HCT116 (cell line): ENCODE results near the gene NDUFAB1. TPM values are rescaled to one million over a fixed set of nuclear protein-coding genes. Genes with fewer than 3 reads are reported as not detected.

ENCODE experiments used
- ATAC-seq: fragments of 200-7000 bp; cut with Tn5 transposase; 2 replicates; pipeline ENCODE4 v1.9.1; 2020; ENCODE audit warnings: mild to moderate bottlenecking, moderate library complexity
- BruUV-seq: library from RNA; stranded (reverse); fragments of 400-500 nt; replicated peaks from 2 replicates; lab custom pipeline; 2021; lab: Mats Ljungman, UMichigan
- CTCF ChIA-PET: fragments of 300-600 bp; sonication (Branson Sonifier 250); formaldehyde crosslinking; loops from one replicate; lab custom pipeline; 2021; ENCODE audit warnings: antibody characterized with exemption; lab: Charles Lee
- POLR2A ChIA-PET: fragments of 300-600, 350-600 bp; sonication (Branson Sonifier 250); formaldehyde crosslinking; loops from one replicate; lab custom pipeline; 2021; ENCODE audit warnings: antibody characterized with exemption; lab: Charles Lee
- RAD21 ChIA-PET, 2 experiments: fragments of 300-600 bp; sonication (Branson Sonifier 250); formaldehyde crosslinking; loops; one replicate each; lab custom pipeline; 2023; ENCODE audit warnings: low total read pairs in 2 of 2; ENCODE audit not compliant: uncharacterized antibody in 2 of 2, unreplicated experiment in 2 of 2, low non-redundant PET in 1 of 2; lab: Charles Lee
- DNase-seq: peaks from one replicate; pipeline ENCODE4 v3.0.0-alpha.2; 2010; ENCODE audit warnings: low read depth, low spot score
- H2AFZ ChIP-seq: fragments of 200-600 bp; shearing (Covaris generic), sonication (generic); 2 replicates; pipeline ENCODE4 v1.6.1; 2017; ENCODE audit warnings: low read depth, mixed run types, mixed read lengths, antibody characterized with exemption, low read length; ENCODE audit not compliant: poor library complexity, severe bottlenecking
- H3K27ac ChIP-seq: 2 replicates; pipeline ENCODE4 v1.5.1; 2012; ENCODE audit warnings: low read depth, low read length
- H3K27me3 ChIP-seq: fragments of 200-600 bp; sonication (generic); 2 replicates; pipeline ENCODE4 v1.6.1; 2016; ENCODE audit warnings: mixed run types, low read length, mixed read lengths; ENCODE audit not compliant: insufficient read depth
- H3K36me3 ChIP-seq, 2 experiments: fragments of 200-500 bp in 1 of 2; fragments of 200-600 bp in 1 of 2; sonication (Bioruptor generic) in 1 of 2; sonication (generic) in 1 of 2; 2 replicates each; pipeline versions ENCODE4 v1.5.1 to v1.6.1; 2014 to 2016; ENCODE audit warnings: low read length in 2 of 2, inconsistent platforms in 1 of 2, mixed read lengths in 1 of 2, mixed run types in 1 of 2; ENCODE audit not compliant: insufficient read depth in 2 of 2, control insufficient read depth in 1 of 2
- H3K4me1 ChIP-seq, 2 experiments: fragments of 200-600 bp in 1 of 2; sonication (generic) in 1 of 2; 2 replicates each; pipeline versions ENCODE4 v1.5.1 to v1.6.1; 2012 to 2017; ENCODE audit warnings: low read length in 2 of 2, inconsistent platforms in 1 of 2, mild to moderate bottlenecking in 1 of 2, mixed read lengths in 1 of 2, mixed run types in 1 of 2, moderate library complexity in 1 of 2; ENCODE audit not compliant: insufficient read depth in 2 of 2, control insufficient read depth in 1 of 2
- H3K4me2 ChIP-seq: fragments of 200-600 bp; sonication (generic); 2 replicates; pipeline ENCODE4 v1.6.1; 2017; ENCODE audit warnings: mixed run types, low read length, mixed read lengths
- H3K4me3 ChIP-seq, 2 experiments: fragments of 200-600 bp in 1 of 2; sonication (generic) in 1 of 2; replicated peaks in 1 of 2; 2 replicates each; pipeline ENCODE4 v1.5.1; 2011 to 2016; ENCODE audit warnings: low read length in 2 of 2, control low read depth in 1 of 2, low read depth in 1 of 2, mild to moderate bottlenecking in 1 of 2, mixed read lengths in 1 of 2, mixed run types in 1 of 2
- H3K79me2 ChIP-seq: fragments of 200-600 bp; sonication (generic); 2 replicates; pipeline ENCODE4 v1.6.1; 2017; ENCODE audit warnings: mild to moderate bottlenecking, mixed run types, low read length, moderate library complexity, mixed read lengths; ENCODE audit not compliant: insufficient read depth
- H3K9ac ChIP-seq: fragments of 200-600 bp; sonication (generic); 2 replicates; pipeline ENCODE4 v1.6.1; 2016; ENCODE audit warnings: low read length, mixed read lengths
- H3K9me2 ChIP-seq: fragments of 200-600 bp; sonication (generic), shearing (Covaris generic); 2 replicates; pipeline ENCODE4 v1.6.1; 2017; ENCODE audit warnings: mixed run types, mild to moderate bottlenecking, moderate library complexity; ENCODE audit not compliant: insufficient read depth
- H3K9me3 ChIP-seq, 2 experiments: fragments of 200-500 bp in 1 of 2; fragments of 200-600 bp in 1 of 2; sonication (Bioruptor generic) in 1 of 2; sonication (generic) in 1 of 2; 2 replicates each; pipeline ENCODE4 v1.6.1; 2014 to 2017; ENCODE audit warnings: low read length in 2 of 2, mixed read lengths in 2 of 2, inconsistent platforms in 1 of 2, low read depth in 1 of 2, mild to moderate bottlenecking in 1 of 2, mixed run types in 1 of 2, moderate library complexity in 1 of 2; ENCODE audit not compliant: control insufficient read depth in 1 of 2, insufficient read depth in 1 of 2
- H4K20me1 ChIP-seq: fragments of 200-600 bp; sonication (generic), shearing (Covaris generic); 2 replicates; pipeline ENCODE4 v1.6.1; 2017; ENCODE audit warnings: mixed run types, mild to moderate bottlenecking, moderate library complexity; ENCODE audit not compliant: insufficient read depth
- CBX3 ChIP-seq: IDR thresholded peaks from 2 replicates; pipeline ENCODE4 v1.6.1; 2012; ENCODE audit warnings: low read depth
- CEBPB ChIP-seq: IDR thresholded peaks from 2 replicates; pipeline ENCODE4 v1.6.1; 2012; ENCODE audit warnings: low read depth
- EGR1 ChIP-seq: IDR thresholded peaks from 2 replicates; pipeline ENCODE4 v1.6.1; 2012; ENCODE audit warnings: low read depth
- ELF1 ChIP-seq: IDR thresholded peaks from 2 replicates; pipeline ENCODE4 v1.6.1; 2012; ENCODE audit warnings: low read depth, borderline replicate concordance
- EZH2 ChIP-seq: fragments of 200-600 bp; sonication (generic); IDR thresholded peaks from 2 replicates; pipeline ENCODE4 v1.6.1; 2017; ENCODE audit warnings: antibody characterized with exemption, mixed run types
- EZH2phosphoT487 ChIP-seq: fragments of 200-600 bp; IDR thresholded peaks from 2 replicates; pipeline ENCODE4 v1.6.1; 2018; ENCODE audit warnings: antibody characterized with exemption, borderline replicate concordance
- POLR2A ChIP-seq: IDR thresholded peaks from 2 replicates; pipeline ENCODE4 v1.7.0; 2011; ENCODE audit warnings: borderline replicate concordance; ENCODE audit not compliant: insufficient read depth, insufficient read length; ENCODE audit errors: extremely low read depth
- POLR2AphosphoS5 ChIP-seq: IDR thresholded peaks from 2 replicates; pipeline ENCODE4 v1.6.1; 2011; ENCODE audit warnings: mild to moderate bottlenecking, low read depth, low read length, moderate library complexity
- RAD21 ChIP-seq: IDR thresholded peaks from 2 replicates; pipeline ENCODE4 v1.6.1; 2012; ENCODE audit warnings: low read depth, mild to moderate bottlenecking
- SIN3A ChIP-seq: IDR thresholded peaks from 2 replicates; pipeline ENCODE4 v1.6.1; 2012; ENCODE audit warnings: low read depth
- SP1 ChIP-seq: IDR thresholded peaks from 2 replicates; pipeline ENCODE4 v1.6.1; 2012; ENCODE audit warnings: low read depth
- TCF7L2 ChIP-seq: IDR thresholded peaks from 2 replicates; pipeline ENCODE4 v1.7.0; 2011; ENCODE audit warnings: borderline replicate concordance, inconsistent platforms; ENCODE audit not compliant: insufficient read depth, insufficient read length; ENCODE audit errors: extremely low read depth
- YY1 ChIP-seq: IDR thresholded peaks from 2 replicates; pipeline ENCODE4 v1.6.1; 2011; ENCODE audit warnings: low read length, low read depth, moderate library complexity, mild to moderate bottlenecking; ENCODE audit not compliant: insufficient replicate concordance; ENCODE audit errors: extremely low read depth
- ZFX ChIP-seq: fragments of 450-650 bp; IDR thresholded peaks from 2 replicates; pipeline ENCODE4 v1.6.1; 2017
- intact Hi-C: fragments of 100-400 bp; cut with micrococcal nuclease; formaldehyde crosslinking; loops from 2 replicates; pipeline ENCODE4 v1.10.0; 2022
- total RNA-seq: library from RNA; stranded (reverse); gene quantifications from one replicate; pipeline ENCODE4 v1.2.1, GENCODE V29; 2021; ENCODE audit not compliant: unreplicated experiment

The NDUFAB1 gene
- total RNA-seq, 1 experiment from 2014 or later = 169 TPM

- Histone ChIP-seq H3K27me3 (no peaks in the 10 kb centered on the region), H3K4me2 (no peak overlapping the region), H3K4me1 (no peaks in the 10 kb centered on the region), H3K4me3 (no peak overlapping the region), H3K36me3 (peaks cover 24% of the 10 kb centered on the region in 2 experiments; a peak in 3 of 4 replicates), H3K9me2 (no peaks in the 10 kb centered on the region), H3K9me3 (no peaks in the 10 kb centered on the region), H3K79me2 (peaks cover 12% of the 10 kb centered on the region), H3K27ac (no peak overlapping the region), H3K9ac (no peak overlapping the region), H4K20me1 (no peaks in the 10 kb centered on the region), H2AFZ (no peak overlapping the region)
- intact Hi-C loops = no loop called here
- no peak for DNase-seq
- RAD21 ChIA-PET = no interaction called here
- CTCF ChIA-PET = no interaction called here
- TF ChIP-seq RAD21 (no peak), SIN3A (no peak), CBX3 (no peak), EZH2phosphoT487 (no peak), YY1 (no peak), POLR2AphosphoS5 (no peak), EZH2 (no peak), ELF1 (no peak), SP1 (no peak), CEBPB (no peak), TCF7L2 (no peak)
- ATAC-seq = no peak
- POLR2A ChIA-PET = no interaction called here
- BruUV-seq = no TSS peak
These were observed 33.4 kb upstream of the NDUFAB1 start for GRCh38 chr16:23629516-23629915.

DNA sequence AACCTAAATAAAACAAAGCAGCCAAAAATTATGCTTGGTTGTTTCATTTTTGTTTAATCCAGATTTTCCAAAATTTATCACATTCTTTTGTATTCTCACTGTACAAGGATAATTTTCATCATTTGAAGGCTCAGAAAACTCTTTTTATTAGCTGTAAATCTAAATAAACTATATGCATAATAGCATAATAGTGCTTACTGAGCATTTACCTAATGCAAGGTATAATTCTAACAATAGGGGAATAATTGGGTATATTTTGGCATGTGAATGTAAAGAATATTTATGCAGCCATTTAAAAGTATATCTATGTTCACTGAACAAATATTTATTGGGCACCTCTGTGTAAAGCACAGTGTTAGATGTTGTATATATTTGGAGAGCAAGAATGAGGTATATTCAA lies 28.0 kb upstream of the NDUFAB1 start:
- Histone ChIP-seq H2AFZ (no peak overlapping the region), H3K27ac (no peak overlapping the region), H3K4me1 (no peaks in the 10 kb centered on the region), H3K4me2 (no peak overlapping the region), H3K36me3 (peaks cover 21 to 30% of the 10 kb centered on the region in 2 experiments), H3K27me3 (no peaks in the 10 kb centered on the region), H3K9me2 (no peaks in the 10 kb centered on the region), H4K20me1 (no peaks in the 10 kb centered on the region), H3K9ac (no peak overlapping the region), H3K79me2 (peaks cover 4% of the 10 kb centered on the region; the same call in 1 of the 2 replicates), H3K9me3 (no peaks in the 10 kb centered on the region), H3K4me3 (no peak overlapping the region)
- ChIA-PET POLR2A (no interaction called here), CTCF (no interaction called here), RAD21 (no interaction called here)
- intact Hi-C loops = no loop called here
- TF ChIP-seq ZFX = no peak
- no peak for TF ChIP-seq CEBPB
- TF ChIP-seq EGR1 = no peak
- TF ChIP-seq POLR2A = no peak
- TF ChIP-seq RAD21 = no peak
- TF ChIP-seq ELF1 = no peak
- no TSS peak for BruUV-seq
- DNase-seq (no peak), ATAC-seq (no peak)
